AG04450 (cell line): ENCODE measurements around the gene SPEG. TPM values are rescaled to one million over a fixed set of nuclear protein-coding genes. Genes with fewer than 3 reads are reported as not detected.

Experiments
- CTCF ChIA-PET: fragments of 300-600, 350-600 bp; formaldehyde crosslinking; extraction: SDS; loops from one replicate; lab custom pipeline; 2022; ENCODE audit warnings: antibody characterized with exemption, inconsistent platforms; lab: Charles Lee
- POLR2A ChIA-PET: fragments of 350-600 bp; formaldehyde crosslinking; extraction: SDS; loops from one replicate; lab custom pipeline; 2021; ENCODE audit warnings: antibody characterized with exemption, inconsistent platforms; lab: Yijun Ruan, JAX
- DNase-seq: peaks from one replicate; pipeline ENCODE4 v3.0.0-alpha.2; 2011; ENCODE audit warnings: low read depth, low spot score
- H3K27ac ChIP-seq: one replicate; pipeline ENCODE4 v1.5.1; 2012; ENCODE audit warnings: low read depth, low read length, control low read depth
- H3K27me3 ChIP-seq: one replicate; pipeline ENCODE4 v1.6.0; 2012; ENCODE audit warnings: low read length; ENCODE audit not compliant: control insufficient read depth, insufficient read depth
- H3K4me3 ChIP-seq: 2 replicates; pipeline ENCODE4 v1.5.1; 2011; ENCODE audit warnings: mild to moderate bottlenecking, low read depth, low read length, control low read depth
- H3K9me3 ChIP-seq: 2 replicates; pipeline ENCODE4 v1.5.1; 2012; ENCODE audit warnings: low read length; ENCODE audit not compliant: control insufficient read depth, insufficient read depth
- polyA plus RNA-seq: library from polyadenylated mRNA; depleted of rRNA; stranded (reverse); fragments of >200 nt; gene quantifications from 2 replicates; pipeline ENCODE4 v1.2.3, GENCODE V29; 2011
- TF ChIP-seq, protein P1 (sequence below): IDR thresholded peaks from 2 replicates; pipeline ENCODE4 v1.5.1; 2011; ENCODE audit warnings: low read depth, low read length, control low read depth, inconsistent platforms

Gene SPEG
- polyA plus RNA-seq, 1 experiment, result 28.0 TPM

DNA sequence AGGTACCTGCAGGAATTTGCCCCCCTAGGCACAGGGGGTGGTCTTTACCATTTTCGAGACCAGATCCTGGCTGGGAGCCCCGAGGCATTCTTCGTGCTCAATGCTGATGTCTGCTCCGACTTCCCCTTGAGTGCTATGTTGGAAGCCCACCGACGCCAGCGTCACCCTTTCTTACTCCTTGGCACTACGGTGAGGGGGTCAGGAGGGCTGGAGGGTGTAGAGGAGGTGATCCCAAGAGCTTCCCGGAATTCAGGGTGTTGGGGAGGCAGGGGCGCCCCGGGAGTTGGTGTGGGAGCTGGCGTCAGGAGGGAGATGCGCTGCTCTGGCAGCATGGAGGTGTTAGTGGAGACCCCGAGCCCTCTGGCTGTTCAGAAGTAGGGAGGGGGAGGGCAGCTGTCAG lies 67.2 kb downstream of the SPEG start:
- ChIA-PET POLR2A (no interaction called here), CTCF (interaction anchor here (4.7 to 5.9 kb wide), 3 partner anchors 8 to 26 kb away, joined by 16 to 67 read pairs (median 39); no protein-coding TSS in a partner anchor)
- DNase-seq, result no peak
- no peak overlapping the region for H3K27ac ChIP-seq
- H3K9me3 ChIP-seq, result no peaks in the 10 kb centered on the region; the same call in 1 of the 2 replicates
- no peaks in the 10 kb centered on the region for H3K27me3 ChIP-seq
- H3K4me3 ChIP-seq, result no peak overlapping the region
- TF ChIP-seq, protein P1, sequence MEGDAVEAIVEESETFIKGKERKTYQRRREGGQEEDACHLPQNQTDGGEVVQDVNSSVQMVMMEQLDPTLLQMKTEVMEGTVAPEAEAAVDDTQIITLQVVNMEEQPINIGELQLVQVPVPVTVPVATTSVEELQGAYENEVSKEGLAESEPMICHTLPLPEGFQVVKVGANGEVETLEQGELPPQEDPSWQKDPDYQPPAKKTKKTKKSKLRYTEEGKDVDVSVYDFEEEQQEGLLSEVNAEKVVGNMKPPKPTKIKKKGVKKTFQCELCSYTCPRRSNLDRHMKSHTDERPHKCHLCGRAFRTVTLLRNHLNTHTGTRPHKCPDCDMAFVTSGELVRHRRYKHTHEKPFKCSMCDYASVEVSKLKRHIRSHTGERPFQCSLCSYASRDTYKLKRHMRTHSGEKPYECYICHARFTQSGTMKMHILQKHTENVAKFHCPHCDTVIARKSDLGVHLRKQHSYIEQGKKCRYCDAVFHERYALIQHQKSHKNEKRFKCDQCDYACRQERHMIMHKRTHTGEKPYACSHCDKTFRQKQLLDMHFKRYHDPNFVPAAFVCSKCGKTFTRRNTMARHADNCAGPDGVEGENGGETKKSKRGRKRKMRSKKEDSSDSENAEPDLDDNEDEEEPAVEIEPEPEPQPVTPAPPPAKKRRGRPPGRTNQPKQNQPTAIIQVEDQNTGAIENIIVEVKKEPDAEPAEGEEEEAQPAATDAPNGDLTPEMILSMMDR, result no peak

DNA sequence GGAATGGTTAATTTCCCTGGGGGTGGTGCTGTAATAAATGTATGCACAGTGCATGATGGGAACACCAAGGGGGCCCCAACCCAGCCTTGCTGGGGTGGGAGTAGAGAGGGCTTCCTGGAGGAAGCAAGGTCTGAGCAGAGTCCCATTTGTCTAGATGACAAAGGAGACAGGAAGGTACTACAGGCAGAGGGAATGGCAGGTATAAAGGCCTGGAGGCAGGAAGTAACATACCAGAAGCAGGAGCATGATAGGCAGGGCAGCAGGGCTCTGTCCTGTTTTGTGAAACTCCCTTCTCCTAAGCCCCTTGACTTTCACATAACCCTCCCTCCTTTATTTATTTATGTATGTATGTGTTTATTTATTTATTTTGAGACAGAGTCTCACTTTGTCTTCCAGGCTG lies 68.0 kb downstream of the SPEG start:
- CTCF ChIA-PET, result interaction anchor here (0.6 to 0.9 kb wide), 2 partner anchors 27 to 57 kb away, joined by 3 read pairs; no protein-coding TSS in a partner anchor
- H3K27ac ChIP-seq, result no peak overlapping the region
- no peaks in the 10 kb centered on the region for H3K27me3 ChIP-seq
- H3K4me3 ChIP-seq, result no peak overlapping the region
- H3K9me3 ChIP-seq, result no peaks in the 10 kb centered on the region; the same call in 1 of the 2 replicates
- POLR2A ChIA-PET, result no interaction called here
- no peak for DNase-seq
- TF ChIP-seq, protein P1, result no peak

DNA sequence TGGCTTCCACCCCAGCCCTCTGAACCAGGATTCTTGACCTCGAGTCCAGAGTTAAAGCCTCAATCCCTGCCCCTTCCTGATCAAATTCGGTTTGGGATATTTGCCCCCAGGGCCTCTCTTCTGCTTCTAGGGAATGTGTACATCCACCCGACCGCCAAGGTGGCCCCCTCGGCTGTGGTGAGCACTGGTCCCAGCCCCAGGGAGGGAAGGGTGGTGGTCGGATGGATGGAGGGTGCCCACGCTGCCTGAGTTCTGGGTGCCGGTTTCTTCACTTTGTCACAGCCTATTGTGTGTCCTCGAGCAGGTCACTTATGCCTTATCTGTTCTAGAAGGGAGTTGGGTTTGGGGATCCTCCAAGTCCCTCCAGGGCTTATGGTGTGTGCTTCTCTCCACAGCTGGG lies 70.9 kb downstream of the SPEG start:
- POLR2A ChIA-PET, result no interaction called here
- CTCF ChIA-PET, result interaction anchor here (1.3 to 1.6 kb wide), 2 partner anchors 10 to 46 kb away, joined by 3 to 7 read pairs; a partner anchor contains a TSS
- Histone ChIP-seq H3K27me3 (peaks cover 4% of the 10 kb centered on the region), H3K9me3 (no peaks in the 10 kb centered on the region; the same call in 1 of the 2 replicates), H3K4me3 (no peak overlapping the region), H3K27ac (no peak overlapping the region)
- no peak for DNase-seq
- TF ChIP-seq, protein P1, result no peak

DNA sequence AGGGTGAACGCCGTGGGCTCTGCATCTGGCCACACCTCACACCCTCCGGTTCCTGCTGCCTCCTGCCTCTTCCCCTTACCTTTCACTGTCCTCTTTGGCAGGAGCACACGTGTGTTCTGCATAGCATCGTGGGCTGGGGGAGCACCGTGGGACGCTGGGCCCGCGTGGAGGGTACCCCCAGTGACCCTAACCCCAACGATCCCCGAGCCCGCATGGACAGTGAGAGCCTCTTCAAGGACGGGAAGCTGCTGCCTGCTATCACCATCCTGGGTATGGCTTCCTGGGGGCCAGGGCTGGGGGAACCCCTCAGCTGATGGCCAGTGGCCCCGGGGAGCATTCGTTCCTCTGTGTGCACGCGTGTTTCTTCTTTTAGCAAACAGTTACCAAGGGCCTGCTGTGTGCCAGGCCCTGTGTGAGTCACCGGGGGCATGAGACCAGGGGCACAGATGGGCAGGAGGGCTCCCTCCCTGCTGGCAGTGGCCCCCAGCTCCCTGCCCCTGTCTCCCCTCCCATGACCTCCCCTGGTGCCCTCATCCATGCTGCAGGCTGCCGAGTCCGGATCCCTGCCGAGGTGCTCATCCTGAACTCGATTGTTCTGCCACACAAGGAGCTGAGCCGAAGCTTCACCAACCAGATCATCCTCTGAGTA lies 71.6 kb downstream of the SPEG start:
- DNase-seq, result no peak
- TF ChIP-seq, protein P1, result no peak
- ChIA-PET CTCF (interaction anchor here (1.6 to 4.5 kb wide), 2 partner anchors 11 to 16 kb away, joined by 7 to 97 read pairs; a partner anchor contains a TSS), POLR2A (no interaction called here)
- Histone ChIP-seq H3K27ac (no peak overlapping the region), H3K9me3 (peaks cover 5% of the 10 kb centered on the region), H3K27me3 (peaks cover 11% of the 10 kb centered on the region), H3K4me3 (no peak overlapping the region)

DNA sequence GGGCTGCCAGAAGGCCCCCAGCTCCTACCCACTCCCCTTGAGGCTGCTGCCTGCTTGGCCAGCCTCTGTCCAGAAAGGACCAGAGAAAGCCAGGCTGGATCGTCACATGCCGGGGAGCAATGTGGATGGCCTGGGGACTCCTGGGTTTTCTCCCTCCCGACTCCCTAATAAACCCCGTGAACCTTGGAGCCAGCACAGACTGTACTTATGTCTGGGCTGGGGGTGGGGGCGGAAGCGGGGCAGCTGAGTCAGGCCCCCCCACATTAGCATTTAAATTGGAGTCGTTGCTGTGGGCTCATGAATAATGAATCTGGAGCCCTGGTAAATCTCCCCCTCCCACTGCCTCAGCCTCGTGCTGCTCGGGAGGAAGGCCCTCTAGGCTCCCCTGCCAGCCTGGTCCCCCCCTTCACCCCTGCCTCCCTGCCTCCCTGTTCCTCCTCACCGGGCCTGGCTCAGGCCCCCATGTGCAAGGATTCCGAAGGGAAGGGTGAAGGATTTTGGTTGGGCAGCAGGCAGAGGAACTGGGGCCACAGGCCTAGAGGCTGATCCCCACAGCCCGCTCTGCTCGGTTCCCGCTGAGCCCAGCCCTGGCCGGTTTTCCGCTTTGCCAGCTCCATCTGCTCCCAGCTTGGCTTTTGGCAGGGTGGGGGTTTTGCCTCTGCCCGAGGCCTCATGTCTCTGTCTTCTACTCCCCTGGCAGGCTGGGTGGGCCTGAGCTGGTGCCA lies 72.3 kb downstream of the SPEG start:
- Histone ChIP-seq H3K4me3 (no peak overlapping the region), H3K27me3 (peaks cover 16% of the 10 kb centered on the region), H3K27ac (no peak overlapping the region), H3K9me3 (peaks cover 8% of the 10 kb centered on the region)
- TF ChIP-seq, protein P1, result no peak
- CTCF ChIA-PET, result interaction anchor here (1.6 to 4.5 kb wide), 2 partner anchors 12 to 15 kb away, joined by 7 to 97 read pairs; a partner anchor contains a TSS
- DNase-seq, result no peak
- POLR2A ChIA-PET, result interaction anchor here (0.5 to 1.3 kb wide), 2 partner anchors 12 to 108 kb away, joined by 3 read pairs; no protein-coding TSS in a partner anchor
